Lung microvascular endothelial cell (primary cell): Measurements from ENCODE around the gene VIPR2. TPM values are rescaled to one million over a fixed set of nuclear protein-coding genes. Genes with fewer than 3 reads are reported as not detected.
"Not testable (repeated sequence)": the region's sequence is repeated elsewhere in the genome, so short reads cannot be mapped to it uniquely, and the experiment has no call there.

Experiments used
- DNase-seq, 2 donors: peaks; one replicate each; pipeline versions ENCODE4 v3.0.0 to v3.0.0-alpha.2; 2010; ENCODE audit warnings: low read depth in 2 of 2
- total RNA-seq: library from RNA; depleted of rRNA; stranded (reverse); fragments of >200 nt; gene quantifications from 2 replicates; pipeline ENCODE4 v1.2.1, GENCODE V29; 2014

Gene VIPR2
- total RNA-seq, 1 donor from 2014 or later, result not detected

DNA sequence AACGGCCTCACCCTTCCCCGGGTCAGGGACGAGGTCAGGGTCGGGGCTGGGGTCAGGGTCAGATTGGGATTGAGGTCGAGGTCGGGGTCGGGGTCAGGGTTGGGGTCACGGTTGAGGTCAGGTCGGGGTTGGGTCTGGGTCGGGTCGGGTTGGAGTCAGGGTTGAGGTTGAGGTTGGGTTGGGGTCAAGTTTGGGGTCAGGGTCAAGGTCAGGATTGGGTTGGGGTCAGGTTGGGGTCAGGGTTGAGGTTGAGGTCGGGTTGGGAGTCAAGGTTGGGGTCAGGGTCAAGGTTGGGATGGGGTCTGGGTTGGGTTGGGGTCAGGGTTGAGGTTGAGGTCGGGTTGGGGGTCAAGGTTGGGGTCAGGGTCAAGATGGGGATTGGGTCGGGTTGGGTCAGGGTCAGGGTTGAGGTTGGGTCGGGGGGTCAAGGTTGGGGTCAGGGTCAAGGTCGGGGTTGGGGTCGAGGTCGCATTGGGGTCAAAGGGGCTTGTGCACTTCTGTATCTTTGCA is 131.4 kb downstream of the VIPR2 start:
- DNase-seq, result peak in 1 of 2 donors; percentile 12

DNA sequence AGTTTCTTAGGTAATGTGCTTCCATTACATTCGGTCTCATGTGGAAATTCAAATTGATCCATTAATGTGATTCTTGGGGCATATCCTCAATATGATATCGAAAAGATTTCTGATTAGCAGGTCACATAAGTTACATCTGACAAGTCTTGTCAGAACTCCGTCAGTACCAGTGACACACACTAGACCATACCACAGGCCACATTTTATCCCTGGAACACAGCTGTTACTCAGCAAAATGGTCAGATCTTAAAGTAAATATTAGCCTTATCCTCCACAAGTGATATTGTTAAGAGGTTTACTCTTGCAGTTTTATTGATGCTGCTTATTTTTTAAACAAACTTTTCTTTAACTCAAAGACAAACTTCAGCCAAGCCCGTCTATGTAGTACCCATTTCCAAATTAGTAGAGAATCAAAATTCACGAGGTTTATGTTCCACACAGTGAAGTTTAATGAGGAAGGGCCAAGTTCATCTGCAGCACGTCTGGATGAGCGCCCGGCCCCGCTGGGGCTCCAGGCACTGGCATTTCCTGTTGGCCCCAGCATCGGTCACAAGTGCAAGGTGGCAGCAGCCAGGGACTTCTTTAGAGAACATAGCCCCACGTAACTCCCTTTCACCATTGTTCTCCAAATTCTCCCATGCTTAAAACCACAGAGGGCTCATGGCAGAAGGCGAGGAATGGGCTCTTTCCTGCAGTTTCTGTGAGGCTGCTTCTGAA is 132.2 kb downstream of the VIPR2 start:
- no peak for DNase-seq

DNA sequence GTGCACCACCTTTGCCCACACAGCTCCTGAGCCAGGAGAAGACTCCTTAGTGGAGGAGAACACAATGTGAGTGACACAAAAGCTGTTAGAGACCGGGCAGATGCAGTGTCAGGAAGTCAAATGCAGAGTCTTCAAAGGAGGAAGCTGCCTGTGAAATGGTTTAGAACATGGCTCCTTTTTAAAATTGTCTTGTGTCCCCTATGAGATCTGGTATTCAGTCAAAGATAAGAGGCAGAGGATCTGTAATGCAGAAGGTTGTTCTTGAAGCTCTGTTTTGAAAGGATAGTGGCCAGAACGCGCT is 133.0 kb downstream of the VIPR2 start:
- no peak for DNase-seq

DNA sequence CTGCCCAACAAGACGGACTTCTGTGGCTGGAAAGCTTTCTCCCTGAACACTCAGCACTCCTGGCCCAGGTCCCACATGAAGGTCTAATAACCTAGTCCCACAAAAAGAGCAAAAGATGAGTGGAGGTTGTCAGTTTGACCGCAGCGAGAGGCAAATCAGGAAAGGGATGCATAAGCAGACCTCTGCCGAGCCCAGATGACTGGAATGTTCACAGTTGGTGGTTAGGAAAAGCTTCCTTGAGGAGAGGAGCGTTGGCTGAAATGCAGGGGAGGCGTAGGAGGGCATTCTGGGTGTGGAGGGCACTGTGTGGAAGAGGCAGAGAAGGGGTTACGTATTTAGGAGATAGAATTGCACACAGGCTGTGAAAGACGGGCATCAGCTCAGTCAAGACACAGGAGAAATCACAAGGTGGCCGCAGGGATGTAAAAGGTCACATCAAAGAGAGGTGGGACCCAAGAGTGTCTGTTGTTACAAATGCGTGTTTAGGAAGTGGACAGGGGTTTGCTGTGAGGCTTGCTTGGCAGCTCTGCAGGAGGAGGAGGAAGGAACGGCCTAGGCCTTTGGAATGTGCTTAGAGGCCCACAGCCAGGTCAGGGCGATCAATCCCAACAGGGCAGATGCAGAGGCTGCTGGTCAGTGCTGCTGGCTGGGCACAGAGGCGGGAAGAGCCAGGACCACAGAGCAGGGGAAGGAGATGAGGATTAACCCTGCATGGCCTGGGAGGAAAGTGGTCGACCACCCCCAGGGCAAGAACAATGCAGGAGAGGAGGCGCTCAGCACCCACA is 133.5 kb downstream of the VIPR2 start:
- no peak for DNase-seq

DNA sequence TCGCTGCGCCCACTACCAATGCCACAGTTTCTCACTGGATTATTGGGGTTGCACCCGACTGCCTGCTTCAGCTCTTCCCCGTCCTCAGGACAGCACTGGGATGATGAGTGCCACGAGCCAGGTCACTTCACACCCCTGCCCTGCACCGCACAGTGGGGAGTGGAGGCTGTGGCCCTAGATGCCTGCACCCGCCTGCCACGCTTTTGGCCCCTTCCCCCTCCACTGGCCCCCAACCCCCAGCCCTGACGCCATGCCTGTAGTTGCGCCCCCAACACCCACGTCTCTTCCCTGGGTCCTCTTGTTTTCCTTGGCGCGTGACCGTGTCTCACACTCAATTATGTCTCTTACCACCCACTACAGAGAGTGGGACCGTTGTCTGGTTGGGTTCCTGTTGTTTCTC is 134.3 kb downstream of the VIPR2 start:
- DNase-seq, result no peak

DNA sequence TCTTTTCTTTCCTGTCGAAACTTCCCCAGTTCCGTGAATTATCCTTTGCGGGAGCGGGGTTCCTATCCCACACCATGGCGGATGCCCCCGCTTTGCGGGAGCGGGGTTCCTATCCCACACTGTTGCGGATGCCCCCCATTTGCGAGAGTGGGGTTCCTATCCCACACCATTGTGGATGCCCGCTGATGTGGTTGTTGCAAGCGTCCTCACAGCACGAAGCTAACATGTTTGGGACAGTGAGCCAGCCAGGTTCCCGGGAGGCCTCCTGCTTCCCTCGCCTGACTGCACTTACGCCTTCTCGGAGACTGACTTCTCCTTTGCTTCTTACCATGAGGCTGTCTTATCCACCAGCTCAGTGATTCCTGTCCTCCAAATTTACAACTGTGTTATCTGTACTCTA is 134.7 kb downstream of the VIPR2 start:
- DNase-seq, result no peak

DNA sequence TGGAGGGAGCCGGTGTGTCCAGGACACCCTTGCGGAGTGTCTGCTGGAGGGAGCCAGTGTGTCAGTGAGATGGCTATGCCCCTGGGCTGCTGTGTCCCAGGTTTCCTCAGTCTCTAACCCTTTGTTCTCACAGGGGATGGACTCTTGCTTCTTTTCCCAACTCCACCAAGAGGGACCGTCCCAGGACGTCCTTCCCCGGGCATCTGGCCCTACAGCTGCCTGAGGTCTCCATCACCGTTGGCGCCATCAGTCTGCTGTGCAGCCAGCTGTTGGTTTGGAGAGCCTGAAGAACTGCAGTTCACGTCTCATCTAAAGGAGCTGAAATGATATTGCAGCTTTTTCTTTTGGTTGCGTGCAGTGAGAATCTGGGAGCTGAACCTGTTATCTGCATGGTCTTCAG is 136.2 kb downstream of the VIPR2 start:
- no peak for DNase-seq

- no peak for DNase-seq
These were observed 136.7 kb downstream of the VIPR2 start for GRCh38 chr7:159007996-159008389.

DNA sequence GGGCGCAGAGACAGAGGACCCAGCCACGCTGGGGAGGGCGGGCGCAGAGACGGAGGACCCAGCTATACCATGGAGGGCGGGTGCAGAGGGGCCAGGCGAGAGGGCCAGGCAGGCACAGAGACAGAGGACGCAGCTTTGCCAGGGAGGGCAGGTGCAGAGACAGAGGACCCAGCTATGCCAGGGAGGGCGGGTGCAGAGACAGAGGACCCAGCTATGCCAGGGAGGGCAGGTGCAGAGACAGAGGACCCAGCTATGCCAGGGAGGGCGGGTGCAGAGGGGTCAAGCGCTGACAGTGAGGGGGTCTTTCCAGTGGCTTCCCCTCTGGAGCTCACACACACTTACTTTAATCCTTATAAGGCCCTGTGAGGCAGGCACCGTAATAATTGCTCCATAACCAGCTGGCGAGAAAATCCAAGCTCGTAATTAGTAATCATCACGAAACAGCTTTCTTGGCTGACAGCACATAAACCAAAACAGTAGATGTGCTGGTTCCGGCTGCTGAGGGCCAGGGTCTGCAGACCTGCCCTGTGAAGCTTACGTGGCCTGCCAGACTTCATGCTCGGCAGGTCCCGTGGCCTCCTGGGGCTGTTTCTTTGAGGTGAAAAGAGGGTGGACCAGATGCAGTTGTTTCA is 137.2 kb downstream of the VIPR2 start:
- no peak for DNase-seq

DNA sequence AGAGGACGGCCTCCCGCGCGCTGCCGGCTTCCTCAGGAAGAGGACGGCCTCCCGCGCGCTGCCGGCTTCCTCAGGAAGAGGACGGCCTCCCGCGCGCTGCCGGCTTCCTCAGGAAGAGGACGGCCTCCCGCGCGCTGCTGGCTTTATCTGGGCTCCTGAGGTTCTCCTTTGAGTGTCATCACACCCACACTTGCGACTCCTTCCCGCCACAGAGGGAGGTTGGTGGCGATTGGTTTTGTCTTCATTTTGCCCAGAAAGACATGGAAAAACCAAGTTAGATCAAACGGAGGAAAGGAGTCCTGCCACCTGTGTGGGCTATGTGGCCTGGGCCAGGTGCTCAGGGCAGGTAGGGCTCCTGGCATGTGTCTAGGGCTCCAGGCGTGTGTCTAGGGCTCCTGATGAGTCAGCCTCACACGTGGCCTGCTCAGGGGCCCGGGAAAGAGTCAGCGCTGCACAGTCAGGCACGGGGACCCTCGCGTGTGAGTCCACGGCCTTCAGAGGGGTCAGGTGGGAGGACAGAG is 138.0 kb downstream of the VIPR2 start:
- no peak for DNase-seq

- not testable (repeated sequence) for DNase-seq
These were observed 138.6 kb downstream of the VIPR2 start for GRCh38 chr7:159006022-159006609.

DNA sequence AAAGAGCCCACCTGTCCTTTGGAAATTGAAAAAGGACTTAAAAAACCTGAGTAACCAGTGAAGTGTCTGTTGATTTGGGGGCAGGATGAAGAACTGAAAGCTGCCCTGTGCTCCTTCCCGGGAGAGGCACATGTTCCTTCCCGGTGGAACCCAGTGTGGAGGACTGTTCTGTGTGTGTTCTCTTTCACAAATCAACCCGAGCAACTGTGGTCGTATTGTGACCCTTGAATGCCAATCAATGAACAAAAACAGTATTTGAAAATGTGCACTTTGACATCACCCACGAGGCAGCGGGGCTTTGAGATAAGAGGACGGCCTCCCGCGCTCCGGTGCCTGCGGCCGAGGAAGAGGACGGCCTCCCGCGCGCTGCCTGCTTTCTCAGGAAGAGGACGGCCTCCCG is 139.0 kb downstream of the VIPR2 start:
- DNase-seq, result no peak

- no peak for DNase-seq
These were observed 140.3 kb downstream of the VIPR2 start for GRCh38 chr7:159004411-159004810.

DNA sequence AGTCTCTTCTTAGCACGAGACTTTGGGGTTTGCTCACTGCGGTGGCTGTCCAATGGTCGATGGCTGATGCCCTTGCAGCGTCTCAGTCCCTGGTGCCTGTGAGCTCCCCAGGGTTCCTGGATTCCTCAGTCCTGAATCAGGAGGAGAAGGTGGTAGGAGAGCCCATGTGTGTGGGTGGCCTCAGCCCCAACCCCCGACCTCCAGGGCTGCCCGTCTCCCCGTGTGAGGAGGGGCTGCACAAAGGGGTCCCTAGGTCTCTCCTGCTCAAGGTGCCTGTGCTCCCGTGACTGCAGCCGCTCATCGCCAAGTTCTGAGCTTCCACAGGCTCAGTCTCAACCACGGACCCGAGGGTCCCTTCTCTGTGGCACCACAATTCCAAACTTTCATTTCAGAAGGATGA is 142.9 kb downstream of the VIPR2 start:
- DNase-seq, result no peak

GRCh38 chr7:159000859-159001435 is 143.7 kb downstream of the VIPR2 start:
- no peak for DNase-seq

GRCh38 chr7:159000070-159000469 is 144.6 kb downstream of the VIPR2 start:
- DNase-seq, result no peak

GRCh38 chr7:158999496-158999895 is 145.2 kb downstream of the VIPR2 start:
- no peak for DNase-seq

DNA sequence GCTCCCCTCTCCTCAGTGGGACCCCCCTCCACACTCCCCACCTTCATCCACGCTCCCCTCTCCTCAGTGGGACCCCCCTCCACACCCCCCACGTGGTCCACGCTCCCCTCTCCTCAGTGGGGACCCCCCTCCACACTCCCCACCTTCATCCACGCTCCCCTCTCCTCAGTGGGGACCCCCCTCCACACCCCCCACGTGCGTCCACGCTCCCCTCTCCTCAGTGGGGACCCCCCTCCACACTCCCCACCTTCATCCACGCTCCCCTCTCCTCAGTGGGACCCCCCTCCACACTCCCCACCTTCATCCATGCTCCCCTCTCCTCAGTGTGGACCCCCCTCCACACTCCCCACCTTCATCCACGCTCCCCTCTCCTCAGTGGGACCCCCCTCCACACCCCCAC is 146.4 kb downstream of the VIPR2 start:
- not testable (repeated sequence) for DNase-seq

DNA sequence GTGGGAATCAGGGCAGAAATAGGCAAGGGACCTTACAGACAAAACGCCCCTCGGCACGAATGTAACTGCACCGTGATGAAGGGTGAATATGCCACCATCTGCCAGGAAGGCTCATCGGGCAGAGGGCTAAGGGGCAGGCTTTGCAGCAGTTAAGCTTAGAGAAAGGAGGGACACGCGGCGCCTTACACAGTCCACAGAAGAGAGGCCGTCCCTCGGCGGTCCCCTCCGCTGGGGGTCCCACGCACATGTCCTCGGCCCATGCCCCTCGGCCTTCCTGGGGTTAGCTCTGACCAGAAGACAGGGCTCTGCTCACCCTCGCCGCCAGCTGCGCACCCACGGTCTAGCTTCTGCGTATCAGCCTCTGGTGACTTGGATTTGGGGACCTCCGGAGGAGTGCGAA is 147.2 kb downstream of the VIPR2 start:
- no peak for DNase-seq

DNA sequence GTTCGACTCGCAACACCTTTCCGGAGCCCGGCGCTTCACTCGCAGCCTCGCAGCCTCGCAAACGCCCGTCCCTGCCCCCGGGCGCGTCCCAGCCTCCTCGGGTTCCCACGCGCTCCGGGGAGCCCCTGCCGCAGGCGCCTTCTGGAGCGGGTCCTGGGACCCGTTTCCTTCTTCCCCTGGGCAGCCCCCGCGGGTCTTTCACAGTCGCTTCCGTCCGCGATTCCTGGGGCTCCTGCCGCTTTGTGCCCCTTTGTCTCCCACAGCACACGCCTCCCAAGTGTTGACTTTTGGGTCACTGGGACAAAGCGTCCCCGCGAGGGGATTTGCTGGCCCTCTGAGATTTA is 147.6 kb downstream of the VIPR2 start:
- no peak for DNase-seq

DNA sequence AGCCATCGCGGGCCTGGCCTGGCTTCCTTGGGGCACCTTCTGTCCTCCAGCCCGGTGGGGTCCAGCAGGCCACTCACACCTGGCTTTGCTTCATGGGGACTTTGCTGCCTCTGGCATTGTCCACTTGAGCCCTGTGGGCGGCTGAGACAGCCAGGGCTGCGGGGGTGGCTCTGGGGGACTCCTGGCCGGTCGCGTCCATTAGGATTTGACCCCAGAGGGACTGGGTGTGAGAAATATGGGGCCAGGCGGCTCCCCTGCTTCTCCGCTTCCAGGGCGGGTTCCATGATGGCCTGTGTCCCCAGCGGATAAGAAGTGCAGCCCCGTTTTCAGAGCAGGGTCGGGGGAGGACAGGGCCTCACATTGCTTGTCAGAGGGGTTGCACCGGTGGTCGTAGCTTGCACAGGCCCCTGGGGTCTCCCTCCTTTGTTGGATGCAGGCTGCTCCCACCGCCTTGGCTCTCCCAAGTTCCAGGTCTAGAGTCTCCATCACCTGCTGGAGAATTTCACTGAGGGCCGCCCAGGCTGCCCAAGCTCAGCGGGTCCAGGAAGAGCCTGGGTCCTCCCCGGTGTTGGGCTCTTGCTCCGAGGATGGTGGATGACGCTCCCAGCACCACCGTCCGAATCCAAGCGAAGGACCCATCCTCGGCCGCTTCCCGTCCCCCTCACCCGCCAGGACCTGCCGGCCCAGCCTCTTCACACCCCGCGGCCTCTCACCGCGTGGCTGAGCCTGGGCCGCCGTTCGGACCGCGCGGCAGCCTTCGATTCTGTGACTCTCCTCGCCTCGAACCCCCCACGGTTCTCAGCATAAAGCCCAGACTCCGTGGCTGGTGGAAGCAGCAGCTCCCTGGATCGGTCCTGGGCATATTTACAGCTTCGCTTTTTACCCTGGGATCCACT is 148.2 kb downstream of the VIPR2 start:
- no peak for DNase-seq
